Heart right ventricle (tissue), 16 donors: ENCODE measurements around the gene ANO9. TPM values are rescaled to one million over a fixed set of nuclear protein-coding genes. Genes with fewer than 3 reads are reported as not detected.

Experiments
- ATAC-seq, 8 donors: fragments of 200-7000 bp; cut with Tn5 transposase; one replicate each; pipeline ENCODE4 v1.9.1; 2020; ENCODE audit warnings: mild to moderate bottlenecking in 8 of 8, moderate library complexity in 8 of 8, moderate number of reproducible peaks in 1 of 8
- DNase-seq, 2 donors: peaks; one replicate each; pipeline ENCODE4 v3.0.0-alpha.2; 2020
- H3K27ac ChIP-seq, 10 donors: fragments of 200-600 bp; sonication (generic) in 2 of 10; one replicate each; pipeline versions ENCODE4 v1.5.0 to v1.8.0; 2020 to 2022; ENCODE audit warnings: mild to moderate bottlenecking in 3 of 10
- H3K27me3 ChIP-seq, 7 donors: fragments of 200-600 bp; one replicate each; pipeline ENCODE4 v1.8.0; 2021 to 2022; ENCODE audit warnings: mild to moderate bottlenecking in 2 of 7
- H3K36me3 ChIP-seq, 9 donors: fragments of 200-600 bp; sonication (generic) in 1 of 9; one replicate each; pipeline versions ENCODE4 v1.5.0 to v1.8.0; 2020 to 2022; ENCODE audit warnings: mild to moderate bottlenecking in 2 of 9
- H3K4me1 ChIP-seq, 9 donors: fragments of 200-600 bp; sonication (generic) in 1 of 9; one replicate each; pipeline versions ENCODE4 v1.5.0 to v1.8.0; 2020 to 2022; ENCODE audit warnings: mild to moderate bottlenecking in 4 of 9
- H3K4me3 ChIP-seq, 10 donors: fragments of 200-600 bp; sonication (generic) in 2 of 10; one replicate each; pipeline versions ENCODE4 v1.5.0 to v1.8.0; 2020 to 2022; ENCODE audit warnings: mild to moderate bottlenecking in 7 of 10, moderate library complexity in 2 of 10
- H3K9me3 ChIP-seq, 11 donors: fragments of 200-600 bp in 10 of 11; sonication (generic) in 2 of 11; one replicate each; pipeline versions ENCODE4 v1.5.0 to v1.8.0; 2013 to 2022; ENCODE audit warnings: mild to moderate bottlenecking in 2 of 11, control low read depth in 1 of 11, moderate library complexity in 1 of 11
- CTCF ChIP-seq, 9 donors: fragments of 200-600 bp; sonication (generic) in 2 of 9; IDR thresholded peaks; one replicate each; pipeline versions ENCODE4 v1.5.0 to v1.8.0; 2021 to 2022; ENCODE audit warnings: antibody characterized with exemption in 9 of 9, mild to moderate bottlenecking in 5 of 9, moderate library complexity in 1 of 9
- WGBS, 2 donors: extraction: QIAGEN DNeasy Blood & Tissue Kit; methylation state at CpG; one replicate each; pipeline ENCODE4 v1.1.7; 2013; ENCODE audit warnings: inconsistent platforms in 1 of 2; 5-methylcytosine and 5-hydroxymethylcytosine counted together
- intact Hi-C, 10 donors: fragments of 100-400 bp; cut with DNase I; formaldehyde crosslinking; loops; one replicate each; pipeline versions ENCODE4 v1.11.1 to v1.14.2; 2022
- polyA plus RNA-seq, 2 donors: library from polyadenylated mRNA; stranded (reverse); fragments of 200-250 nt; gene quantifications; one replicate each; pipeline ENCODE4 v1.2.3, GENCODE V29; 2013
- total RNA-seq, 10 donors: library from RNA; stranded (reverse); fragmentation: NEBNext Ultra II Directional in 3 of 10; extraction: Animal tissue kit (Norgen Biotek cat#: 25700) in 3 of 10; gene quantifications; one replicate each; pipeline versions ENCODE4 v1.2.1 to v1.2.4, GENCODE V29; 2021 to 2023
- donor health status: Arrhythmogenic right ventricular cardiomyopathy.
- donor health status: ischemic (EF 13 %, LVEDD 7.1; RV severe dilation, severe dysfunction).
- donor health status: healthy with polysubstance abuse.
- donor health status: DM: no; HTN: yes; CAD: no.
- donor health status: DM: no; HTN: no; CAD: no.
- donor health status: ischemic (EF 25% LVEDD 6.9; RV normal size, moderate dysfunction).
- donor health status: ischemic (EF 25% LVEDD 5.7; RV mildly dilated, moderate dysfunction).
- donor health status: healthy.
- donor health status: DM: yes; HTN: yes; CAD: no.
- donor health status: Ischemic cardiomyopathy.
- donor health status: ischemic (EF 35%, LVEDD 5.7; RV mildly dilated, moderate dysfunction).
- donor health status: nonischemic (EF 11% LVEDD 7.7; RV severe dilation, severe dysfunction).
- donor health status: DM: yes; HTN: yes; CAD: no.
- donor health status: PGD.
- donor health status: ischemic (EF 29% LVEDD 5.4; RV normal size, mild dysfunction).
- donor health status: nonischemic (EF 23%, LVEDD 6.1; RV moderate dilation, normal function).

ANO9 gene
- total and polyA plus RNA-seq, 12 donors: 0.05 to 2.3 (median 0.19) TPM; not detected in 4

GRCh38 chr11:431921-432320 is 9.9 kb downstream of the ANO9 start:
- no peaks in the 10 kb centered on the region for H3K36me3 ChIP-seq
- no peaks in the 10 kb centered on the region for H3K9me3 ChIP-seq
- WGBS, 2 donors: 87 to 91% methylated on average over 13 of the region's 13 CpGs
- intact Hi-C loops: no loop called here
- H3K4me3 ChIP-seq: no peak overlapping the region
- no peak for DNase-seq
- peaks cover 0 to 12% (median 4%) of the 10 kb centered on the region in 7 donors for H3K27me3 ChIP-seq
- no peaks in the 10 kb centered on the region for H3K4me1 ChIP-seq
- ATAC-seq: peak in 1 of 8 donors; percentile 16
- H3K27ac ChIP-seq: no peak overlapping the region
- no peak for TF ChIP-seq CTCF (IDR thresholded peaks at IDR 0.05)

- no peak for TF ChIP-seq CTCF (IDR thresholded peaks at IDR 0.05)
- H3K9me3 ChIP-seq: no peaks in the 10 kb centered on the region
- WGBS, 2 donors: 37 to 50% methylated on average over 22 to 25 of the region's 25 CpGs
- no peak overlapping the region for H3K4me3 ChIP-seq
- peaks cover 0 to 29% (median 8%) of the 10 kb centered on the region in 7 donors for H3K27me3 ChIP-seq
- H3K36me3 ChIP-seq: no peaks in the 10 kb centered on the region
- DNase-seq: no peak
- no peak for ATAC-seq
- H3K4me1 ChIP-seq: no peaks in the 10 kb centered on the region
- intact Hi-C loops: no loop called here
- no peak overlapping the region for H3K27ac ChIP-seq
Measured at GRCh38 chr11:429931-430456, 11.8 kb downstream of the ANO9 start.

GRCh38 chr11:429391-429790 is 12.4 kb downstream of the ANO9 start:
- DNase-seq (peak in 1 of 2 donors; percentile 6), ATAC-seq (no peak)
- intact Hi-C loops: no loop called here
- peaks cover 0 to 3% (median 0%) of the 10 kb centered on the region in 11 donors for H3K9me3 ChIP-seq
- peaks cover under 1 to 31% (median 11%) of the 10 kb centered on the region in 7 donors for H3K27me3 ChIP-seq
- TF ChIP-seq CTCF (IDR thresholded peaks at IDR 0.05): no peak
- H3K36me3 ChIP-seq: no peaks in the 10 kb centered on the region
- 86 to 87% methylated on average over 27 of the region's 27 CpGs for WGBS, 2 donors
- H3K4me3 ChIP-seq: no peak overlapping the region
- no peak overlapping the region for H3K27ac ChIP-seq
- no peaks in the 10 kb centered on the region for H3K4me1 ChIP-seq

GRCh38 chr11:428295-428694 is 13.5 kb downstream of the ANO9 start:
- TF ChIP-seq CTCF (IDR thresholded peaks at IDR 0.05): no peak
- no peaks in the 10 kb centered on the region for H3K4me1 ChIP-seq
- intact Hi-C loops: no loop called here
- H3K36me3 ChIP-seq: no peaks in the 10 kb centered on the region
- ATAC-seq (peak in 1 of 8 donors; percentile 23), DNase-seq (peak in 1 of 2 donors; percentile 9)
- H3K27me3 ChIP-seq: peaks cover 4 to 41% (median 19%) of the 10 kb centered on the region in 7 donors
- H3K9me3 ChIP-seq: peaks cover 0 to 3% (median 0%) of the 10 kb centered on the region in 11 donors
- H3K27ac ChIP-seq: no peak overlapping the region
- H3K4me3 ChIP-seq: no peak overlapping the region
- 91 to 93% methylated on average over 24 of the region's 24 CpGs for WGBS, 2 donors
